Coronary artery (tissue), 2 donors: Measurements from ENCODE around the gene RIOX2.

Experiments
- DNase-seq: peaks from one replicate; pipeline ENCODE4 v3.0.0-alpha.2; 2017; ENCODE audit warnings: low spot score
- H3K27ac ChIP-seq, 2 donors: fragments of 200-600 bp; sonication (generic); one replicate each; pipeline ENCODE4 v1.5.1; 2016 to 2019
- H3K4me3 ChIP-seq: fragments of 200-600 bp; sonication (generic); 2 replicates; pipeline ENCODE4 v1.5.1; 2016; ENCODE audit warnings: mild to moderate bottlenecking, moderate library complexity
- CTCF ChIP-seq: fragments of 200-600 bp; sonication (generic); IDR thresholded peaks from one replicate; pipeline ENCODE4 v1.5.1; 2019; ENCODE audit warnings: antibody characterized with exemption

The RIOX2 gene

GRCh38 chr3:97952872-97953271, 19.4 kb downstream of the RIOX2 start:
- TF ChIP-seq CTCF, result no peak
- DNase-seq, result no peak
- Histone ChIP-seq H3K4me3 (no peak overlapping the region), H3K27ac (no peak overlapping the region)

GRCh38 chr3:97952280-97952679, 20.0 kb downstream of the RIOX2 start:
- Histone ChIP-seq H3K4me3 (no peak overlapping the region), H3K27ac (no peak overlapping the region)
- no peak for TF ChIP-seq CTCF
- no peak for DNase-seq

GRCh38 chr3:97950360-97950759, 21.9 kb downstream of the RIOX2 start:
- TF ChIP-seq CTCF, result no peak
- Histone ChIP-seq H3K27ac (no peak overlapping the region), H3K4me3 (no peak overlapping the region)
- DNase-seq, result no peak

- Histone ChIP-seq H3K4me3 (no peak overlapping the region), H3K27ac (no peak overlapping the region)
- no peak for DNase-seq
- no peak for TF ChIP-seq CTCF
These were observed 22.5 kb downstream of the RIOX2 start for GRCh38 chr3:97949743-97950142.

- no peak for DNase-seq
- Histone ChIP-seq H3K4me3 (no peak overlapping the region), H3K27ac (no peak overlapping the region)
- TF ChIP-seq CTCF, result no peak
These were observed 23.1 kb downstream of the RIOX2 start for GRCh38 chr3:97949110-97949485.

- no peak for DNase-seq
- H3K4me3 ChIP-seq, result no peak overlapping the region
- no peak overlapping the region for H3K27ac ChIP-seq
- TF ChIP-seq CTCF, result no peak
These were observed 23.7 kb downstream of the RIOX2 start for GRCh38 chr3:97948351-97949109.

GRCh38 chr3:97942801-97943546, 29.3 kb downstream of the RIOX2 start:
- Histone ChIP-seq H3K27ac (no peak overlapping the region), H3K4me3 (no peak overlapping the region)
- DNase-seq, result no peak
- TF ChIP-seq CTCF, result no peak
